HG03575 (cell line): ENCODE results near the gene HYLS1.
"Not testable (repeated sequence)": the region's sequence is repeated elsewhere in the genome, so short reads cannot be mapped to it uniquely, and the experiment has no call there.

Experiments used
- ATAC-seq: cut with Tn5 transposase; IDR thresholded peaks from one replicate; pipeline ENCODE4 v1.9.1; 2021; ENCODE audit not compliant: unreplicated experiment, insufficient number of reproducible peaks, low FRiP score; ENCODE audit errors: extremely low read depth

Gene HYLS1

GRCh38 chr11:125887373-125888324 lies at the start of gene HYLS1:
Gene HYLS1, plus strand, starts transcription at chr11:125887668. Its CDS starts 11,701 bp downstream, at chr11:125899369.
- ATAC-seq = peak; percentile 61

- ATAC-seq = no peak
Measured at GRCh38 chr11:125842321-125842948, 45.0 kb upstream of the HYLS1 start.

GRCh38 chr11:125846188-125846587 lies 41.3 kb upstream of the HYLS1 start:
- ATAC-seq = no peak

GRCh38 chr11:125857670-125858069 lies 29.8 kb upstream of the HYLS1 start:
- not testable (repeated sequence) for ATAC-seq

GRCh38 chr11:125862786-125863185 lies 24.7 kb upstream of the HYLS1 start:
- not testable (repeated sequence) for ATAC-seq

GRCh38 chr11:125865354-125865753 lies 22.1 kb upstream of the HYLS1 start:
- ATAC-seq = not testable (repeated sequence)

GRCh38 chr11:125869521-125869920 lies 17.9 kb upstream of the HYLS1 start:
- ATAC-seq = no peak

- no peak for ATAC-seq
Measured at GRCh38 chr11:125871391-125872137, 15.9 kb upstream of the HYLS1 start.

- no peak for ATAC-seq
Measured at GRCh38 chr11:125872138-125872491, 15.4 kb upstream of the HYLS1 start.

- no peak for ATAC-seq
Measured at GRCh38 chr11:125873881-125874555, 13.4 kb upstream of the HYLS1 start.

GRCh38 chr11:125874556-125875124 lies 12.8 kb upstream of the HYLS1 start:
- no peak for ATAC-seq

- ATAC-seq = no peak
Measured at GRCh38 chr11:125881291-125881690, 6.2 kb upstream of the HYLS1 start.

- no peak for ATAC-seq
Measured at GRCh38 chr11:125883375-125883774, 4.1 kb upstream of the HYLS1 start.

- ATAC-seq = no peak
Measured at GRCh38 chr11:125886997-125887372, 483 bp upstream of the HYLS1 start.

- ATAC-seq = no peak
Measured at GRCh38 chr11:125890447-125891100, 3.1 kb downstream of the HYLS1 start.

GRCh38 chr11:125892071-125892470 lies 4.6 kb downstream of the HYLS1 start:
- no peak for ATAC-seq

- no peak for ATAC-seq
Measured at GRCh38 chr11:125892994-125893393, 5.5 kb downstream of the HYLS1 start.

- ATAC-seq = no peak
Measured at GRCh38 chr11:125901872-125902271, 14.4 kb downstream of the HYLS1 start.
